IPS-11a (cell line): Measurements from ENCODE around the gene CRISP2.

Source experiments
- H3K4me3 ChIP-seq: one replicate; pipeline ENCODE4 v1.5.1; 2013; ENCODE audit warnings: low read depth, low read length, control low read depth

CRISP2 gene

DNA sequence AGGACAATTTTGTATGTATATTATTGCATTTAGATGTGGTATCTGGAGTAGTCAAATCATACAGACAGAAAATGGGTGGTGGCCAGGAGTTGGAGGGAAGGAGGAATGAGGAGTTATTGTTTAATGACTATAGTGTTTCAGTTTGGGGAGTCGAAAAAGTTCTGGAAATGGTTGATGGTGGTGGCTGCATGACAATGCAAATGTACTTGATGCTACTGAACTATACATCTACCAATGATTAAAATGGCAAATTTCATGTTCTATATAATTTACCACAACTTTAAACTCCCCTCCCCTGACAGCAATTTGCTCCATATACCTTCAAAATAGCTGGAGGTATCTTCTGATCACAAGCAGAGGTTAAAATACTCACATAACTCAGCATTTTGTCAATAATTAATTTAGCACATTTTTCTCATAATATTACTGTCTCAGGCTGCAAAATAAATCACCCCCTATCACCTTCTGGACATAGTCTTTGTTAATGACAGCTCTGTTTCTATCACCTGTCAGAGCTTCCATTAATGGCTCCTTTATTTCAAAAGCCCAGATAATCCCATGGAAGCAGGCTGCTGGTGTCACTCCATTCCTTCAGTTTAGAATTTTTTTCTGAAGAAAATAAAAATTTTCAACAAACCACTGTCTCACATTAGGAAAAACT lies 51.0 kb downstream of the CRISP2 start:
- H3K4me3 ChIP-seq: no peak overlapping the region

- no peak overlapping the region for H3K4me3 ChIP-seq
Measured at GRCh38 chr6:49653942-49654341, 59.4 kb downstream of the CRISP2 start.

DNA sequence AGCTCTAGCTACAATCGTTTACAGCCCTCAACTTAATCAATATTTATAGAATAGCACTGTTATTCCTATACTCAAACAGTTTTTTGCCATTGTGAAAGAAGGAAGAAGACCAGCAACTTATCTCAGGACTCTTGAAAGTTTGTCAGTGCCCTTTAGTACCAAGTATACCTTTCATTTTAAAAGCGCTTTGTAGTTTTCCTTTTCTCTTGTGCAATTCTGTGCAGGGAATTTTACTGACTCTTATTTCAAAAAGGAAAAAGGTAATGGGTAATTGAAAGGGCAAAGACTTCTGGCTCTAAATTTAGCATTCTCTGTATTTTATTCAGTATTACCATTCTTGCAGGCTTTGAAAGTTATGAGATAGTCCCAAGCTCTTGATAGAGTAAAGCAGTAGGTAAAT lies 59.9 kb downstream of the CRISP2 start:
- H3K4me3 ChIP-seq: no peak overlapping the region

GRCh38 chr6:49651239-49651638 lies 62.1 kb downstream of the CRISP2 start:
- H3K4me3 ChIP-seq: no peak overlapping the region

DNA sequence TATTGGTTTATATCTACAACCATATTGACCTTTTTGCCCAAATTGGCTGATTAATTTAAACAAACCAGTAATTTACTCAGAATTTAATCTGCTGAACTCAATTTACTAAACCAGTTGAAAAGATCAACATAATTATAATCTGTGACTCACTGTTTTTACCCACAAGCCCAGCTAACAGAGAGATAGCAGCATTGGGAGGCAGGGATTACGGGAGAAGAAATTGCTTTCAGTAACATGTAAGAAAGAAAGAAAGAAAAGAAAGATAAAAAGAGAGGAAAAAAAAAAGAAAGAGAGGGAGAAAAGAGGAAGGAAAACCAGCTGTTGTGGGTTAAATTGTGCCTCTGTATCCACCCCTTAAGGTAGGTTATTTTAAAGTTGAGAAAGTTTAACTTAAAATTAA lies 63.4 kb downstream of the CRISP2 start:
- H3K4me3 ChIP-seq: no peak overlapping the region

DNA sequence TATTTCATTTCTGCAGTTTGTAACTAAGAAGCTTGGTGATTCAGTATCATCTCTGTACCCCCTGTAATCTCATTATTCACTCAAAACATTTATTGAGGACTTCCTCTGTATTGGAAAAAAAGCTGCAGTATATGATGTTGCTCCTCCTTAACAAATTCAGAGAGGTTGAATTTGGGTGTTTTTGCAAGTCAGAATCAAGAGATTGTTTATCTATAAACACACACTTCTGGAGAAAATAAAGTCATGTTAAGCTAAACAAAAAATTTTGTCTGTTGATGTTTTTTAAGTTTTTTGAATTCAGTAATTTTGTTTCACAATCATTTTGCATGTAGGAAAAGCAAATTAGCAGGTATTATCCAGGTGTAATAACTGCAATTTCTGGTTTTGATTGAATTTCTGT lies 65.3 kb downstream of the CRISP2 start:
- no peak overlapping the region for H3K4me3 ChIP-seq

DNA sequence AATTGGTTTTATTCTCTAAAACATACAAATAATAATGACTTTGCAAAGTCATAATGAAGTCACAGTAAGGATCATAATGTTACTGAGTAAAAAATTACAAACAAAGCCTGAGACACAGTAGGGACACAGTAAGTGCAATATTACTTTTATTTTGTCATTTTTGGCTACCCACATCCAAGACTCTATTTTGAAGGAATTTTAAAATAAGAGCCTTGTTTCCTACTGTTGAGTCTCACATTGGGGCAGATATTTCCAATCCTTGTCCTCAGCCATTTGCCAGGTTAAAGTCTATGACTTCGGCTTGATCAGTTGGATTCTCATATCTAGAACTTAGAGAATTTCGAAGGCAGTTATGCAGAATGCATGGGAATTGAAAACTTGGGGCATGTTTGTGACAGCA lies 65.9 kb downstream of the CRISP2 start:
- H3K4me3 ChIP-seq: no peak overlapping the region

DNA sequence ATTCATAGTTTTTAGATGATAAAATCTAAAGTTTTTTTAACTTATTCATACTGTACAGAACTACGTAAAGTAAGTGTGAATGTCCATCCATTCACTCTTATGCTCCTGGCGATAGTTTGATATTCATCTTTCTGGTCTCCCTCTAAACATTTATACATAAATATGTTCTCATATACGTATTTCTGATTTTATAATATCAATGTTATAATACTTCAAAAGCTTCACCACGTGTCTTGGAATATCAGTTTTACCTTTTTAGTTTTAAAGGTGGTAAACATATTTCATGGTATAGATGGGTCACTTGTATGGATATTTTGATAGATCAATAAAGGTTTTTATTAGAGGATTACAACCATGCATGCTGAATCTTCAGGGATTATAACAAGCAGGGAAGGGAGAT lies 66.4 kb downstream of the CRISP2 start:
- no peak overlapping the region for H3K4me3 ChIP-seq

DNA sequence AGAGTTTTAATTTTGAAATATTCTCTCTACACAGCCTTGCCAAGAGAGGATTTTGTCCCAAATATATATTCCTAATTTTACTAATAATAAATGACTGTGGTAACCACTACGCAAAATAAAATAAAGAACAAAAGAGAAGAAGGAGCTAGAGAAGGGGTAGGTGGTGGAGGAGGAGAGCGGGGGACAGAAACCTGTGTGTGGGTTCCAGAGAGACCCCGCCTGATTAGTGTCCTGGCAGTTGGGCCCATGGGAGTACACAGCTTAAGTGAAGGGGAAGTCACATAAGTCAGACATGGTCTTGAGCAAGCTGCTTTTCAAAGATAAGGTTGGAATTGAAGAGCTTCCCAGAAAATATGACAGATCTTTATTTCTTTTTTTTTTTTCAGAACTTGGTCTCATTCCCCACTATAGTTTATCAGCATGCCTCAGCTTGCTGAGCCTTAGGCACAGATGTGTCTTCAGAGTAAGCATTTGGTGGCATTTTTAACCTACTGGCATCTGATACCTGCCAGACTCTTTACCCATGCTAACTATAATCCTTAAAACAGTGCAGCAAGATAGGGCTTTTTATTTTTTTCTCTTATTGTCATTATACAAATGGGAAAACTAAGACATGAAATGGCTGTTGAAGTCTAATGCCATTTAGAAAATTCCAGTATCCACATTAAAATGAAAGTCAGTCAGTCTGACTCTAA lies 67.1 kb downstream of the CRISP2 start:
- no peak overlapping the region for H3K4me3 ChIP-seq

- H3K4me3 ChIP-seq: no peak overlapping the region
Measured at GRCh38 chr6:49645139-49645538, 68.2 kb downstream of the CRISP2 start.
